Measurements from ENCODE around the gene ABCA2. TPM values are rescaled to one million over a fixed set of nuclear protein-coding genes. Genes with fewer than 3 reads are reported as not detected.
"Not testable (repeated sequence)": the region's sequence is repeated elsewhere in the genome, so short reads cannot be mapped to it uniquely, and the experiment has no call there.

ABCA2 gene
- total RNA-seq, 4 donors from 2014 or later = 3.5 to 14.7 (median 7.6) TPM

DNA sequence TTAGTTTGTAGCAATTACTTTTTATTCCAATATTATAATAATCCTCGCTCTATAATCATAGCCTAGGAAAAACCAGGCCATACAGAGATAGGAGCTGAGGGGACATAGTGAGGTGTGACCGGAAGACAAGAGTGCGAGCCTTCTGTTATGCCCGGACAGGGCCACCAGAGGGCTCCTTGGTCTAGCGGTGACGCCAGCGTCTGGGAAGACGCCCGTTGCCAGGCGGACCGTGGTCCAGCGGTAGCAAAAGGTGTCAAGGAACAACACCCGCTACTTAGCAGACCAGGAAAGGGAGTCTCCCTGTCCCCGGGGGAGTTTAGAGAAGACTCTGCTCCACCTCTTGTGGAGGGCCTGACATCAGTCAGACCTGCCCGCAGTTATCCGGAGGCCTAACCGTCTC lies 23.8 kb downstream of the ABCA2 start:
- 40 to 46% methylated on average over 14 to 16 of the region's 17 CpGs for WGBS, 2 donors
- H3K27ac ChIP-seq; DNase-seq; H3K4me3 ChIP-seq; H3K9me3 ChIP-seq; intact Hi-C loops (cut with DNase I); H3K27me3 ChIP-seq: not testable (repeated sequence)
- TF ChIP-seq, protein P1, sequence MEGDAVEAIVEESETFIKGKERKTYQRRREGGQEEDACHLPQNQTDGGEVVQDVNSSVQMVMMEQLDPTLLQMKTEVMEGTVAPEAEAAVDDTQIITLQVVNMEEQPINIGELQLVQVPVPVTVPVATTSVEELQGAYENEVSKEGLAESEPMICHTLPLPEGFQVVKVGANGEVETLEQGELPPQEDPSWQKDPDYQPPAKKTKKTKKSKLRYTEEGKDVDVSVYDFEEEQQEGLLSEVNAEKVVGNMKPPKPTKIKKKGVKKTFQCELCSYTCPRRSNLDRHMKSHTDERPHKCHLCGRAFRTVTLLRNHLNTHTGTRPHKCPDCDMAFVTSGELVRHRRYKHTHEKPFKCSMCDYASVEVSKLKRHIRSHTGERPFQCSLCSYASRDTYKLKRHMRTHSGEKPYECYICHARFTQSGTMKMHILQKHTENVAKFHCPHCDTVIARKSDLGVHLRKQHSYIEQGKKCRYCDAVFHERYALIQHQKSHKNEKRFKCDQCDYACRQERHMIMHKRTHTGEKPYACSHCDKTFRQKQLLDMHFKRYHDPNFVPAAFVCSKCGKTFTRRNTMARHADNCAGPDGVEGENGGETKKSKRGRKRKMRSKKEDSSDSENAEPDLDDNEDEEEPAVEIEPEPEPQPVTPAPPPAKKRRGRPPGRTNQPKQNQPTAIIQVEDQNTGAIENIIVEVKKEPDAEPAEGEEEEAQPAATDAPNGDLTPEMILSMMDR (IDR thresholded peaks at IDR 0.05) = peak in 5 of 6 experiments; percentile 28 to 64 (median 48)
- Histone ChIP-seq H3K36me3 (peaks cover 0 to 12% (median 0%) of the 10 kb centered on the region in 3 donors), H3K4me1 (peaks cover 0 to 30% (median 0%) of the 10 kb centered on the region in 3 donors)

- 73 to 86% methylated on average over 10 of the region's 10 CpGs for WGBS, 2 donors
- Histone ChIP-seq H3K4me3 (no peak overlapping the region), H3K36me3 (no peaks in the 10 kb centered on the region), H3K4me1 (peaks cover 1 to 39% (median 5%) of the 10 kb centered on the region in 3 donors), H3K27ac (no peak overlapping the region), H3K9me3 (no peaks in the 10 kb centered on the region), H3K27me3 (peaks cover 0 to 2% (median 0%) of the 10 kb centered on the region in 4 donors)
- TF ChIP-seq POLR2A (IDR thresholded peaks at IDR 0.05) = no peak
- TF ChIP-seq, protein P1 (IDR thresholded peaks at IDR 0.05) = no peak
- no peak for DNase-seq
- intact Hi-C loops (cut with DNase I) = no loop called here
These were observed 25.4 kb downstream of the ABCA2 start for GRCh38 chr9:137002646-137003041.

- Histone ChIP-seq H3K36me3 (no peaks in the 10 kb centered on the region), H3K4me1 (peaks cover 7 to 39% (median 10%) of the 10 kb centered on the region in 3 donors), H3K9me3 (no peaks in the 10 kb centered on the region), H3K27me3 (peaks cover 0 to 8% (median 0%) of the 10 kb centered on the region in 4 donors), H3K27ac (no peak overlapping the region), H3K4me3 (no peak overlapping the region)
- 75 to 85% methylated on average over 13 to 18 of the region's 20 CpGs for WGBS, 2 donors
- DNase-seq = no peak
- intact Hi-C loops (cut with DNase I) = no loop called here
- TF ChIP-seq, protein P1 (IDR thresholded peaks at IDR 0.05) = no peak
- no peak for TF ChIP-seq POLR2A (IDR thresholded peaks at IDR 0.05)
These were observed 26.0 kb downstream of the ABCA2 start for GRCh38 chr9:137001857-137002645.

GRCh38 chr9:137000177-137000930 lies 27.7 kb downstream of the ABCA2 start:
- TF ChIP-seq POLR2A (IDR thresholded peaks at IDR 0.05) = no peak
- TF ChIP-seq, protein P1 (IDR thresholded peaks at IDR 0.05) = no peak
- DNase-seq = no peak
- Histone ChIP-seq H3K4me1 (peaks cover 24 to 50% (median 27%) of the 10 kb centered on the region in 3 donors), H3K4me3 (no peak overlapping the region), H3K27me3 (peaks cover 0 to 22% (median 0%) of the 10 kb centered on the region in 4 donors), H3K9me3 (no peaks in the 10 kb centered on the region), H3K27ac (peak overlapping the region in 2 of 4 donors; percentile 19 to 33), H3K36me3 (no peaks in the 10 kb centered on the region)
- WGBS, 2 donors = 37 to 52% methylated on average over 7 to 8 of the region's 10 CpGs
- intact Hi-C loops (cut with DNase I) = no loop called here

DNA sequence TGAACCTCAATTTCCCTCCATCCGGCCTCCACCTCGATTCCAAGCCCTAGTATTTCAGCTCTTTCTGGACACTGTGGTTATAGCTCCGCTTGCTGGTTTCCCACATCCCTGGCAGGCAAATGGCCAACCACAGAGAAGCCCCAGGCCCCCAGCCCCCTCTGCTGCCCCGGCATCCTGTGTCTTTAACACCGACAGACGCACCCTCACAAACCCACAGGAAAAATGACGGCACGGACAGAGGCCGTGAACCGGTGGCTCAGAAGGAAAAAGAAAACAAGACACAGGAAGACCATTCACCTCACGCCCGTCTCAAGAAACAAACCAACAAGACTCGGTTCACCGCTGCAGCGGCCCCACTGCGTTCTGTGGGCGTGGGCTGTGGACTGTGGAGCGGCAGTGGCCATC lies 30.2 kb downstream of the ABCA2 start:
- H3K4me1 ChIP-seq = peaks cover 48 to 75% (median 53%) of the 10 kb centered on the region in 3 donors
- peak overlapping the region; percentile 66 to 92 (median 80) for H3K27ac ChIP-seq
- TF ChIP-seq, protein P1 (IDR thresholded peaks at IDR 0.05) = no peak
- no peak for TF ChIP-seq POLR2A (IDR thresholded peaks at IDR 0.05)
- H3K27me3 ChIP-seq = peaks cover 0 to 29% (median 0%) of the 10 kb centered on the region in 4 donors
- WGBS, 2 donors = 31 to 69% methylated on average over 8 to 10 of the region's 18 CpGs
- H3K9me3 ChIP-seq = no peaks in the 10 kb centered on the region
- H3K36me3 ChIP-seq = peaks cover 0 to 16% (median 0%) of the 10 kb centered on the region in 3 donors
- intact Hi-C loops (cut with DNase I) = no loop called here
- no peak for DNase-seq
- no peak overlapping the region for H3K4me3 ChIP-seq

Data from esophagus squamous epithelium (tissue), 5 donors.